Ovary (tissue), 10 donors: Measurements from ENCODE around the gene SLC25A2. TPM values are rescaled to one million over a fixed set of nuclear protein-coding genes. Genes with fewer than 3 reads are reported as not detected.
"Not testable (repeated sequence)": the region's sequence is repeated elsewhere in the genome, so short reads cannot be mapped to it uniquely, and the experiment has no call there.

Experiments used
- DNase-seq, 5 donors: peaks; one replicate each; pipeline ENCODE4 v3.0.0-alpha.2; 2019 to 2020
- H3K27ac ChIP-seq, 2 donors: fragments of 200-600 bp; one replicate each; pipeline versions ENCODE4 v1.5.1 to v1.8.0; 2019 to 2022
- H3K27me3 ChIP-seq: fragments of 200-600 bp; one replicate; pipeline ENCODE4 v1.8.0; 2022
- H3K36me3 ChIP-seq: fragments of 200-600 bp; sonication (generic); one replicate; pipeline ENCODE4 v1.5.1; 2019
- H3K4me1 ChIP-seq: one replicate; pipeline ENCODE4 v1.8.1; 2013; ENCODE audit warnings: mild to moderate bottlenecking, moderate library complexity; ENCODE audit not compliant: insufficient read depth
- H3K4me3 ChIP-seq: fragments of 200-600 bp; sonication (generic); one replicate; pipeline ENCODE4 v1.5.1; 2017
- H3K9me3 ChIP-seq, 2 donors: fragments of 200-600 bp in 1 of 2; sonication (generic) in 1 of 2; one replicate each; pipeline versions ENCODE4 v1.5.1 to v1.8.1; 2013 to 2019; ENCODE audit warnings: mild to moderate bottlenecking in 1 of 2, moderate library complexity in 1 of 2
- CTCF ChIP-seq, 3 donors: fragments of 450-650 bp in 2 of 3; fragments of 200-600 bp in 1 of 3; IDR thresholded peaks; one replicate each; pipeline versions ENCODE4 v1.5.1 to v1.8.0; 2016 to 2022; ENCODE audit warnings: antibody characterized with exemption in 3 of 3, mild to moderate bottlenecking in 1 of 3
- EP300 ChIP-seq: sonication (generic); formaldehyde crosslinking; IDR thresholded peaks from one replicate; pipeline ENCODE4 v1.6.1; 2017; ENCODE audit warnings: antibody characterized with exemption
- POLR2A ChIP-seq: fragments of 450-650 bp; IDR thresholded peaks from one replicate; pipeline ENCODE4 v1.6.1; 2017; ENCODE audit warnings: antibody characterized with exemption, mild to moderate bottlenecking, moderate library complexity
- WGBS, 3 donors: extraction: QIAGEN DNeasy Blood & Tissue Kit in 1 of 3; methylation state at CpG; one replicate each; pipeline versions ENCODE4 v1.1.5 to v1.1.7; 2013 to 2017; 5-methylcytosine and 5-hydroxymethylcytosine counted together
- intact Hi-C, 4 donors: fragments of 100-400 bp; cut with DNase I; formaldehyde crosslinking; loops; one replicate each; pipeline versions ENCODE4 v1.11.0 to v1.15.1; 2022 to 2023
- long read RNA-seq, 3 donors: library from polyadenylated mRNA in 2 of 3; unstranded in 2 of 3; transcript quantifications; one replicate each; pipeline ENCODE4 v2.0.0 and lab custom pipeline, GENCODE V29; 2021 to 2026
- polyA plus RNA-seq, 2 donors: library from polyadenylated mRNA; stranded (reverse); fragments of 200-250 nt in 1 of 2; fragments of 350-450 nt in 1 of 2; fragmentation: Illumina TruSeq in 1 of 2; extraction: RNeasy Lipid Tissue Mini Kit (QIAGEN cat#74804) in 1 of 2; gene quantifications; one replicate each; pipeline ENCODE4 v1.2.3, GENCODE V29; 2013 to 2014
- total RNA-seq, 7 donors: library from RNA; depleted of rRNA in 2 of 7; stranded (reverse); fragments of >200 nt in 2 of 7; fragmentation: NEBNext Ultra II Directional in 3 of 7; extraction: Animal tissue kit (Norgen Biotek cat#: 25700) in 3 of 7; gene quantifications; one replicate each; pipeline versions ENCODE4 v1.1.0 to v1.2.4, GENCODE V29; 2016 to 2023
- donor health status: DM: no; HTN: no; CAD: no; lungs with moderate emphysema.
- donor health status: DM: no; HTN: no; CAD: no.
- donor health status: Bipolar disorder and iron deficiency.
- donor health status: DM: yes; HTN: yes; CAD: no.
- donor health status: DM: no; HTN: no; CAD: no.
- donor health status: DM: yes; HTN: yes; CAD: no.

The SLC25A2 gene
- 1 to 10 TPM in 1 of 7 donors, under 1 TPM in 3, not detected in 3; 0.40 to 1.4 (median 0.54) TPM for total RNA-seq
- polyA plus RNA-seq, result under 1 TPM in 1 of 2 donors, not detected in 1; 0.10 TPM
- long read RNA-seq, donor 1, result 0 reads
- long read RNA-seq, donor 2, partial matches to known transcripts, result 0 of 1 reads
- long read RNA-seq, donor 2, other reads (novel, unspliced or antisense), result 0 of 1 reads
- long read RNA-seq, donor 3, result 0 reads

- Histone ChIP-seq H3K27me3 (no peaks in the 10 kb centered on the region), H3K4me3 (no peak within 1 kb of the TSS), H3K9me3 (peaks cover 0 to 33% of the 10 kb centered on the region in 2 donors), H3K27ac (no peak within 1 kb of the TSS), H3K4me1 (no peaks in the 10 kb centered on the region), H3K36me3 (no peaks in the 10 kb centered on the region)
- DNase-seq, result no peak
- WGBS, 3 donors, result 28 to 48% (median 38%) methylated on average over 25 to 36 of the region's 36 CpGs
- TF ChIP-seq EP300 (no peak), CTCF (IDR thresholded peaks at IDR 0.05) (no peak), POLR2A (no peak)
- intact Hi-C loops, result no loop called here
These were observed at the start of gene SLC25A2 for GRCh38 chr5:141303756-141304155. Gene SLC25A2 (minus strand): TSS chr5:141304049. CDS start chr5:141303865, 184 bp downstream.

- H3K27ac ChIP-seq, result no peak overlapping the region
- intact Hi-C loops, result no loop called here
- no peak for DNase-seq
- no peaks in the 10 kb centered on the region for H3K36me3 ChIP-seq
- TF ChIP-seq POLR2A, result no peak
- TF ChIP-seq CTCF (IDR thresholded peaks at IDR 0.05), result no peak
- no peak for TF ChIP-seq EP300
- 29 to 41% (median 35%) methylated on average over 16 to 34 of the region's 36 CpGs for WGBS, 3 donors
- no peaks in the 10 kb centered on the region for H3K4me1 ChIP-seq
- no peaks in the 10 kb centered on the region for H3K27me3 ChIP-seq
- no peak overlapping the region for H3K4me3 ChIP-seq
- H3K9me3 ChIP-seq, result peaks cover under 1 to 44% of the 10 kb centered on the region in 2 donors
These were observed 47.7 kb upstream of the SLC25A2 start for GRCh38 chr5:141351591-141351990.

- Histone ChIP-seq H3K9me3 (peaks cover 5 to 37% of the 10 kb centered on the region in 2 donors), H3K36me3 (no peaks in the 10 kb centered on the region), H3K27ac (no peak within 1 kb of the TSS), H3K27me3 (no peaks in the 10 kb centered on the region), H3K4me3 (peak within 1 kb of the TSS; percentile 9), H3K4me1 (no peaks in the 10 kb centered on the region)
- DNase-seq, result peak in 2 of 5 donors; percentile 42 to 49
- TF ChIP-seq CTCF (IDR thresholded peaks at IDR 0.05) (no peak), EP300 (no peak), POLR2A (no peak)
- WGBS, 3 donors, result 19 to 27% (median 22%) methylated on average over 29 of the region's 29 CpGs
- intact Hi-C loops, result no loop called here
These were observed 46.2 kb upstream of the SLC25A2 start, which contains the start of gene PCDHGB1 for GRCh38 chr5:141349917-141350619. Gene PCDHGB1 (plus strand): TSS chr5:141350099. CDS start chr5:141350261, 162 bp downstream.

- H3K9me3 ChIP-seq, result peaks cover 12 to 40% of the 10 kb centered on the region in 2 donors
- H3K36me3 ChIP-seq, H3K4me1 ChIP-seq, H3K27me3 ChIP-seq, DNase-seq, H3K27ac ChIP-seq, H3K4me3 ChIP-seq, intact Hi-C loops: not testable (repeated sequence)
- WGBS, 3 donors, result 40 to 64% (median 43%) methylated on average over 21 to 29 of the region's 35 CpGs
These were observed 42.2 kb upstream of the SLC25A2 start for GRCh38 chr5:141346017-141346416.

- Histone ChIP-seq H3K27ac (no peak overlapping the region), H3K27me3 (no peaks in the 10 kb centered on the region), H3K36me3 (no peaks in the 10 kb centered on the region), H3K9me3 (peaks cover 12 to 40% of the 10 kb centered on the region in 2 donors), H3K4me3 (no peak overlapping the region), H3K4me1 (no peaks in the 10 kb centered on the region)
- intact Hi-C loops, result no loop called here
- DNase-seq, result no peak
- TF ChIP-seq CTCF (IDR thresholded peaks at IDR 0.05) (no peak), POLR2A (no peak), EP300 (no peak)
- WGBS, 3 donors, result 25 to 50% (median 31%) methylated on average over 20 of the region's 20 CpGs
These were observed 41.5 kb upstream of the SLC25A2 start for GRCh38 chr5:141345327-141345726.
